ENCODE results near the gene MTNR1A.

DNA sequence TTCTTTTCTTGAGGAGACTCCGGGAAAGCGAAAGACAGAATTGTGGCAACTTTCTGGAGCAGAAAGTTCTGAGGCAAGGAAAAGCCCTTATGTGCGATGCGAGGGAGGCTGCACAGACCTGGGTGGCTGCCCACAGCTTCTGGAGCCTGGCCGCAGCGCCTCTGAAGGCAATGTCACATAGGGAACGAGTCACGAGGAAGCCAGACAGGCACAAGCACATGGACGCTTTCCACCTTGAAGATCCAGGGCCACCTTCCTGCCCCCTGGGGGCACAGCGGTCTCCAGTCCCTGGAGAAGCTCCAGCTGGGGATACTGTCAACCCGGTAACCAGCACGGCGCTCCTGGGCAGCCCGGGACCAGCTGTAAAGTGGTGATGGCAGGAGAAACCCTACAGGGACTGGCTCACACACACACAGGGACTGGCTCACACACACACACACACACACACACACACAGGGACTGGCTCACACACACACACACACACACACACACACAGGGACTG lies 69.8 kb downstream of the MTNR1A start:
- TF ChIP-seq, protein P1, sequence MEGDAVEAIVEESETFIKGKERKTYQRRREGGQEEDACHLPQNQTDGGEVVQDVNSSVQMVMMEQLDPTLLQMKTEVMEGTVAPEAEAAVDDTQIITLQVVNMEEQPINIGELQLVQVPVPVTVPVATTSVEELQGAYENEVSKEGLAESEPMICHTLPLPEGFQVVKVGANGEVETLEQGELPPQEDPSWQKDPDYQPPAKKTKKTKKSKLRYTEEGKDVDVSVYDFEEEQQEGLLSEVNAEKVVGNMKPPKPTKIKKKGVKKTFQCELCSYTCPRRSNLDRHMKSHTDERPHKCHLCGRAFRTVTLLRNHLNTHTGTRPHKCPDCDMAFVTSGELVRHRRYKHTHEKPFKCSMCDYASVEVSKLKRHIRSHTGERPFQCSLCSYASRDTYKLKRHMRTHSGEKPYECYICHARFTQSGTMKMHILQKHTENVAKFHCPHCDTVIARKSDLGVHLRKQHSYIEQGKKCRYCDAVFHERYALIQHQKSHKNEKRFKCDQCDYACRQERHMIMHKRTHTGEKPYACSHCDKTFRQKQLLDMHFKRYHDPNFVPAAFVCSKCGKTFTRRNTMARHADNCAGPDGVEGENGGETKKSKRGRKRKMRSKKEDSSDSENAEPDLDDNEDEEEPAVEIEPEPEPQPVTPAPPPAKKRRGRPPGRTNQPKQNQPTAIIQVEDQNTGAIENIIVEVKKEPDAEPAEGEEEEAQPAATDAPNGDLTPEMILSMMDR (IDR thresholded peaks at IDR 0.05) = no peak
- no peak for TF ChIP-seq POLR2A (IDR thresholded peaks at IDR 0.05)

All from thyroid gland (tissue), 4 donors.